ENCODE data around the gene NAMPT.
"Not testable (repeated sequence)": the region's sequence is repeated elsewhere in the genome, so short reads cannot be mapped to it uniquely, and the experiment has no call there.

The NAMPT gene

GRCh38 chr7:106284714-106285050, at the start of gene NAMPT:
NAMPT (minus strand) TSS chr7:106284983; CDS start chr7:106284884, 99 bp downstream.
- no peak for DNase-seq

DNA sequence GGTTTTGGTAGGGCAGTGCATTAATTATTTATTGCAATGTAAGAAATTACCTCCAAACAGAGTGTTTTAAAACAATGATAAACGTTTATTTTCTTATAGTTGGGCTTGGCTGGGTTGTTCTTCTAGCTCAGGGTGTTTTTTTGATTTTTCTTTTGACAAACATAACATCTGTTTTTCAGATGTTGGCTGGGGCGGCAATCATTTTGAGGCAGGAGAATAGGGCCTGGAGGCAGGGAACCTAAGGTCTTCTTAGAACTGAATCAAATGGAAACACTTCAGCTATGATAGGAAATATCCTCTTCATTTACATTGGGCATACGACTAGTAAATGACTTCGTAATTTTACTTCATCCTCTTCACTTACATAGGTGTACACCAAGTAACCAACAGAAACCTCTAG, 47.4 kb upstream of the NAMPT start:
- DNase-seq = no peak

- DNase-seq = no peak
Measured at GRCh38 chr7:106331441-106332175, 46.8 kb upstream of the NAMPT start.

- no peak for DNase-seq
Measured at GRCh38 chr7:106329971-106330733, 45.4 kb upstream of the NAMPT start.

DNA sequence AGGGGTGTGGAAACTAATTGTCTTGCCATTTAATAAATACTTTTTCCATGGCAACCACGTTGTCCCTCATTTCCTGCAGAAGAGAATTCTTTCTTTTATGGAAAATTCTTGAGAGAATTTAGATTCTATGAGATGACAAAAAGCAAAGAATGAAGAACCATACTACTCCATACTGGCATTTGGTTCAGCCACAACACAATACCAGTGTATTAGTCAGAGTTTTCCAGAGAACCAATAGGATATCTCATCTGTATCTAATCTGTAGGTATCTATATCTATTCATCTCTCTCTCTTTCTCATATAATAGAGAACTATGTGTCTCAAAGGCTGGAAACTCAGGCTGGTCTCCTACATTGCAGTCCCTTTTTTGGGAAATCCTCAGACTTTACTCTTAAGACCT, 44.6 kb upstream of the NAMPT start:
- DNase-seq = no peak

DNA sequence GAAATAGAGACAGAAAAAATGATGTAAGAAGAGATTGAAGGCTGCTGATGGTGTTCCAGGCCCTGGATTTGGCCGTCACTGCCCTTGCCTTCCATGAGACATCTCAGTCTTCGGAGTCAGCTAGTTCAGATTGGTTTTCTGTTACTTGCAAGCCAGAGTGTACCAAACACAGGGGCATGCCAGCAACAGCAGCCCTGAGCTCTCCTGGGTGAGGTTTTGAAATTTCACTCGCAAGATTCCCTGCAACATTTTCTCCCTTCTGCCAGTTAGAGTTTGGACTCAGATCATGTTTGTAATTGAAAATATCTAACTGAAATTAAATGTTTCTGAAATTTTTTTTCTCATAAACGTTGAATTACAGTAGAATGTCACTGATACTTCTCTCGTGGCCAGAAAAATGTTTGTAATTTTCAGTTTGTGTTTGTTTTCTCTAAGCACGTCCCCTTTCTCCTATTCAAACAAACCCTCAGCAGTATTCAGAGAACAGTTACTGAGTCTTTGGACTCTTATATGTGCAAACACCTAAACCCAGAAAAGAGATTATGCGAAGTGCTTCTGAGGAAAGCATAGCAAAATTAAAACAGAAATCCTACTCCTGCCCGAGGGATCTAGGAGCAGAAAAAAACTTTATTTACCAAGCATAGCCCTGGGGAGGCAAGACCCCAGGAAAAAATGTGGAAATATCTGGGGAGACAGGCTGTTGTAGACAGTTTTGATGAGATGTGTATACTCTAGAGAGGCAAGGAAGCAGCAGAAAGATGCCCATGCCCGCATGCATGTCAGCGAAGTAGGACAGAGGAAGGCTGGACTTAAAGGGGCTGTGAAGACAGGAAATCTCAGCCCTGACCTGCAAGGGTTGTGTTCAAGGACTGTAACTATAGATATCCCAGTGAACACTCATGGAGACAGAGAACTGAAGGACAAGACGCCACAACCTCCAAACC, 43.0 kb upstream of the NAMPT start:
- no peak for DNase-seq

DNA sequence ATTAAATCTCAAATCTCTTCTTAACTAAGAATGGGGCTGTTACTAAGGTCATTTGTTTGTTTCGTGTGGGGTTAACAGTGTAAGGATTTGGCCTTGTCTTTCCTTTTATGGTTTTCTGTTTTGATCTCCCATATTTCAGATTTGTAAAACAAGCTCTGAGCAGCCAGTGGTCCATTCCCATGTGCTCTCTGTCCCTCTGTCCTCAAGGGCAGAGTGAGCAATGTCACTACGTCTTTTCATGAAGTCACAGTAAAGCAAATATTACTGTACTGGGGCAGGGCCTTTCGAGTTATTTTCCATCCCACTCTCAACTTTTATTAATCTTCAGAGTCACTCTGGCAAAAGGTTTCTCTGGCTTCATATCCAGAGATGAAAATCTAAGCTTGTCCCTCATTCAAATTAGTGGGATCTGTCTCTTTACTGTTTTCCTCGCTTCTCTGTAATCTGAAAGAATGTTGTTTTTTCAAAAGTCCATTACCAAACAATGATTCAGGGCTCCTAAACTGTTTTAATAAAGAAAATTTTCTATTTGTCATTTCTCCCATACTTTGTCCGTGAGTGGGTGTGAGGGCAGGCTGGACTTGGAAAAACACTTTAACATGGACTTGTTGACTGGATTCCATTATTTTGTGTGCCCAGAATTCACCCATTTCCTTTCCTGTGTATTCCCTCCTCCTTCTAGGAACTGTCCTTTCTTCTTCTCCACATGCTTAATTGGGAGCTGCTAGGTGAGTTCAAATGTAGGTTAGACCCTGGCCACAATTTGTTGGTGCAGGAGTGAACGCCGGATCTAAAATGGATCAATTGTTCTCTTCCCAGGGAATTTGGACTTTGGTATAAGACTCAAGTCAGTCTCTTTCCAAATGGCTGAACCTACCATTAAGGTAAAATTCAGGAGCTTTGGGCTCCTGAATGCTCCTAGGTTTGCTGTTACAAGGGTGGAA, 42.1 kb upstream of the NAMPT start:
- no peak for DNase-seq

GRCh38 chr7:106324509-106324908, 39.7 kb upstream of the NAMPT start:
- not testable (repeated sequence) for DNase-seq

- DNase-seq = not testable (repeated sequence)
Measured at GRCh38 chr7:106320254-106320770, 35.5 kb upstream of the NAMPT start.

DNA sequence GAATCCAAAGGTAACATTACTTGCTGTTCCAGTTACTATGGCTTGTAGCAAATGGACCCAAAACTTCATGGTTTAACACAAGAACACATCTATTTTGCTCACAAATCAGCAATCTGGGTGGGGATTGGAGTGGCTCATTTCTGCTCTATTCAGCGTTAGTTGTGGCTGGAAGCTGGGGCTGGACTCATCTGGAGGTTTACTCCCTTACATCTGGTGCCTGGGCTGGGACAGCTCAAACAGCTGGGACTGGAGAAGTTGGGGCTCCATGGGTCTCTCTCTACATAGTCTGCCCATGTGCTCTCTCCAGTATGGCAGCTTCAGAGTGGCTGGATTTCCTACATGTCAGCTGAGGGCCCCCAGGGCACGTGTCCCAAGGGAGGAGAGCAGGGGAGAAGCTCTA, 33.7 kb upstream of the NAMPT start:
- no peak for DNase-seq

GRCh38 chr7:106317971-106318370, 33.2 kb upstream of the NAMPT start:
- no peak for DNase-seq

GRCh38 chr7:106316947-106317346, 32.2 kb upstream of the NAMPT start:
- no peak for DNase-seq

DNA sequence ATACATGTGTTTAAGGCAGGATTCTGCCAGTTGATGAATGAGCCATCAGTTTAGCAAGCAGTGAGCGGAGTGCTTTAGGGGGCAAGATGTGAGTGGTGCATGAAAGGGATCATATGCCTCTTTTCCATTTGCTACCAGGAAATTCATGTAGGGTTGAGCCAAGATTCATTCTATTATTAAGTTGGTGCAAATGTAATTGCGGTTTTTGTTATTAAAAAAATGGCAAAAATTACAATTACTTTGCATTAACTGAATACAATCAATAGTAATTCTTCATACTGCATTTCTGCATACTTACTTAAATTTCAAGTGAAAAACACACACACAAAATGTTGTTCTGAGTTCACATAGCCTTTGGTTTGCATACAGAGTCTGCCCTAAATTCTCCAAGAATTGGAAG, 30.1 kb upstream of the NAMPT start:
- DNase-seq = no peak

GRCh38 chr7:106313966-106314365, 29.2 kb upstream of the NAMPT start:
- DNase-seq = no peak

- DNase-seq = no peak
Measured at GRCh38 chr7:106313456-106313901, 28.7 kb upstream of the NAMPT start.

- DNase-seq = no peak
Measured at GRCh38 chr7:106312906-106313305, 28.1 kb upstream of the NAMPT start.

GRCh38 chr7:106312099-106312871, 27.5 kb upstream of the NAMPT start:
- no peak for DNase-seq

DNA sequence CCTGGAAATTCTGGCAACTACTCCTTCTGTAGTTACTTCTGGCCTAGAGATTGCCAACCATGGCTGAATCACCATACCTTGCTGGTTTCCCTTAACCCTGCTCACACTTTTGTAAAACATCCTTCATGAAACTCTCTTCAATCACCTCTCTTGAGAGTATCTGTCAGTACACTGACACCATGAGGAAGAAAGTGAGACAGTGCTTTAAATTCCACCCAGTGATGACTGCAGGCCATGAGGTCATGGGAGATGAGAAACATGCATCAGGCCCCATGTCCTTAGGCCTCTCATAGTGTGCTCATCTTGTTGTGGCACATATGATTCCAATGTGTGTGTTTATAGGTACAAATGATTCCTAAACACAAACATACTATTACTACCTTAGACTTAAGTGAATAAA, 24.6 kb upstream of the NAMPT start:
- DNase-seq = no peak

- DNase-seq = no peak
Measured at GRCh38 chr7:106306256-106306655, 21.5 kb upstream of the NAMPT start.

- no peak for DNase-seq
Measured at GRCh38 chr7:106305732-106306131, 20.9 kb upstream of the NAMPT start.

GRCh38 chr7:106304568-106304967, 19.8 kb upstream of the NAMPT start:
- DNase-seq = no peak
